ENCODE results near the gene XPNPEP2.

DNA sequence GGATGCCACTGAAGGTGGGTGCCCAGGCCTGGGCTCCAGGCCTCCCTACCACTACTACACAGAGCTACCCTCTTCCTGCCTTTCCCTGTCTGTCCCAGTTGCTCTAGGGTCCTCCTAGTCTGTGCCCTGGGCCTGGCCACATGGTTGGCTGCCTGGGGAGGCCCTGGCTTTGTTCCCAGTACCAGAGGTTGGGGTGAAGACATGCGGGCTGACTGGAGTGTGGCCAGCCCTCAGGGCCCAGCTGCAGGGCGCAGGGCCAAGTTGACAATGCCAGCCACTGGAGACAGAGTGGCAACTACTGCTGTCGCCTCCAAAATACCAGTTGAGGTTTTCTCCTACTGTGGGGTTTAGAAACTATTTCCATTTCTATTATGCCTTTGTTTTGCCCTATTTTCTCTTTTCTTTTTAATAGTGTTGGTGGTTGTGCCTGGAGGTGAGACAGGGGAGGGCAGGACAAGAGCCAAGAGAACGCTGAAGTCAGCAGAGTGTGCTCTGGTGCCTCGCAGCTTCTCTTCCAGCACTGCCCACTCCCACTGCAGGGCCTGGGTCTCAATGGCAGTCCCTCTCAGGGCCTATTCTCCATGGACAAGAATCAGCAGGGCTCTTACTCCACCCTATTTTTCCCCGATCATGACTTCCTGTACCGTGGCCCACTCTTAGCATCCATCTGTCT is 32.2 kb upstream of the XPNPEP2 start:
- TF ChIP-seq CTCF (IDR thresholded peaks at IDR 0.05) (no peak), SIN3A (IDR thresholded peaks at IDR 0.05; ENCODE audit: borderline replicate concordance, insufficient read depth, low read depth, low read length) (no peak), POLR2AphosphoS5 (IDR thresholded peaks at IDR 0.05; ENCODE audit: low read depth, low read length) (no peak), REST (IDR thresholded peaks at IDR 0.05; ENCODE audit: insufficient read depth in 1 of 2, low read depth in 2 of 2, low read length in 1 of 2) (no peak), TCF7L2 (IDR thresholded peaks at IDR 0.05; ENCODE audit: low read depth, low read length) (no peak)
